Panc1 (cell line): Measurements from ENCODE around the gene SERPINB10. TPM values are rescaled to one million over a fixed set of nuclear protein-coding genes. Genes with fewer than 3 reads are reported as not detected.

Source experiments
- ATAC-seq: fragments of 200-7000 bp; cut with Tn5 transposase; 2 replicates; pipeline ENCODE4 v1.9.1; 2020; ENCODE audit warnings: mild to moderate bottlenecking, moderate library complexity
- BruUV-seq: library from RNA; stranded (reverse); fragments of 400-500 nt; replicated peaks from 2 replicates; lab custom pipeline; 2021; lab: Mats Ljungman, UMichigan
- CTCF ChIA-PET: fragments of 300-600 bp; sonication (Branson Sonifier 250); formaldehyde crosslinking; loops from one replicate; lab custom pipeline; 2022; ENCODE audit warnings: antibody characterized with exemption; lab: Charles Lee
- POLR2A ChIA-PET: fragments of 300-600 bp; sonication (Branson Sonifier 250); formaldehyde crosslinking; loops from one replicate; lab custom pipeline; 2022; ENCODE audit warnings: antibody characterized with exemption; lab: Charles Lee
- DNase-seq: peaks from one replicate; pipeline ENCODE4 v3.0.0-alpha.2; 2010; ENCODE audit warnings: low read depth, low spot score
- H3K27ac ChIP-seq: 2 replicates; pipeline ENCODE4 v1.5.1; 2011; ENCODE audit warnings: mild to moderate bottlenecking, low read length, inconsistent platforms
- H3K27me3 ChIP-seq: fragments of 200-500 bp; sonication (Bioruptor generic); 2 replicates; pipeline ENCODE4 v1.6.0; 2014; ENCODE audit warnings: low read length, inconsistent platforms; ENCODE audit not compliant: control insufficient read depth, insufficient read depth
- H3K36me3 ChIP-seq: fragments of 200-500 bp; sonication (Bioruptor generic); 2 replicates; pipeline ENCODE4 v1.5.1; 2014; ENCODE audit warnings: inconsistent platforms, mild to moderate bottlenecking, low read length, moderate library complexity; ENCODE audit not compliant: control insufficient read depth, insufficient read depth
- H3K4me1 ChIP-seq: 2 replicates; pipeline ENCODE4 v1.5.1; 2011; ENCODE audit warnings: inconsistent platforms, mild to moderate bottlenecking, low read length, moderate library complexity; ENCODE audit not compliant: control insufficient read depth, insufficient read depth
- H3K4me3 ChIP-seq, 2 experiments: 2 replicates each; pipeline ENCODE4 v1.5.1; 2011 to 2012; ENCODE audit warnings: low read depth in 2 of 2, low read length in 2 of 2, mild to moderate bottlenecking in 2 of 2, inconsistent platforms in 1 of 2, moderate library complexity in 1 of 2
- H3K9me3 ChIP-seq: fragments of 200-500 bp; sonication (Bioruptor generic); 2 replicates; pipeline ENCODE4 v1.5.1; 2014; ENCODE audit warnings: low read depth, mild to moderate bottlenecking, inconsistent platforms, low read length, moderate library complexity; ENCODE audit not compliant: control insufficient read depth, insufficient read depth
- POLR2AphosphoS5 ChIP-seq: IDR thresholded peaks from 2 replicates; pipeline ENCODE4 v1.6.1; 2012; ENCODE audit warnings: mild to moderate bottlenecking, low read depth, low read length, moderate library complexity
- REST ChIP-seq, 2 experiments: IDR thresholded peaks; 2 replicates each; pipeline ENCODE4 v1.6.1; 2011 to 2012; ENCODE audit warnings: low read depth in 2 of 2, control low read depth in 1 of 2, low read length in 1 of 2, mild to moderate bottlenecking in 1 of 2, moderate library complexity in 1 of 2; ENCODE audit not compliant: insufficient read depth in 1 of 2
- SIN3A ChIP-seq: IDR thresholded peaks from 2 replicates; pipeline ENCODE4 v1.6.1; 2012; ENCODE audit warnings: low read depth, mild to moderate bottlenecking, low read length, moderate library complexity, borderline replicate concordance; ENCODE audit not compliant: insufficient read depth
- TCF7L2 ChIP-seq: IDR thresholded peaks from 2 replicates; pipeline ENCODE4 v1.6.1; 2011; ENCODE audit warnings: mild to moderate bottlenecking, low read depth, low read length, inconsistent platforms
- in situ Hi-C: cut with HindIII; loops from 2 replicates; pipeline ENCODE4 v1.10.0; 2016; ENCODE audit warnings: low sequenced_read_pairs, low pct_unique_long_range_greater_than_20kb
- intact Hi-C: fragments of 100-400 bp; cut with micrococcal nuclease; formaldehyde crosslinking; loops from one replicate; pipeline ENCODE4 v1.10.0; 2022; ENCODE audit not compliant: unreplicated experiment
- total RNA-seq: library from RNA; stranded (reverse); gene quantifications from one replicate; pipeline ENCODE4 v1.2.1, GENCODE V29; 2021; ENCODE audit not compliant: unreplicated experiment
- TF ChIP-seq, protein P1 (sequence below): fragments of 450-650 bp; IDR thresholded peaks from 2 replicates; pipeline ENCODE4 v1.5.1; 2017; ENCODE audit warnings: mild to moderate bottlenecking

SERPINB10 gene
- total RNA-seq, 1 experiment from 2014 or later: not detected

DNA sequence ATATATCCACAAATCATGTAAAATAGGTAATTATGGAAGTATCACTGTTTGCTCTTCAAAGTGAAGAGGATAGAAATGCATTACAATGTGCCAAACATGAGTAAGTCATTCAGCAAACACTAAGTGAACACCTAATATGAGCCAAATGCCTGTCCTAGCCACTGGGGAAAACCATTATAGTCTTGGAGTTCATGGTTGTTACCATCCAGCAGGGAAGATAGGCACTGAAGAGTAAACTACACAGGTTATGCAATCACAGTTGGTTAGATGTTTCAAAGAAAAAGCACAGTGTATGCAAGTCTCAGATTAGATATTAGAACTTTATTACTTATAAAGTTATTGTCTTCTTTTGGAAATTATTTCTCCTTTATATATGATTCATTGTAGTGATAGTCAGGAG, 24.1 kb upstream of the SERPINB10 start:
- no TSS peak for BruUV-seq
- Histone ChIP-seq H3K4me1 (no peaks in the 10 kb centered on the region), H3K9me3 (no peaks in the 10 kb centered on the region), H3K36me3 (no peaks in the 10 kb centered on the region), H3K27me3 (no peaks in the 10 kb centered on the region), H3K4me3 (no peak overlapping the region), H3K27ac (no peak overlapping the region)
- ChIA-PET POLR2A (no interaction called here), CTCF (no interaction called here)
- TF ChIP-seq POLR2AphosphoS5 (no peak), REST (IDR thresholded peaks at IDR 0.05; ENCODE audit: insufficient read depth in 1 of 2, low read depth in 2 of 2, low read length in 1 of 2) (no peak), TCF7L2 (no peak), SIN3A (no peak)
- TF ChIP-seq, protein P1, sequence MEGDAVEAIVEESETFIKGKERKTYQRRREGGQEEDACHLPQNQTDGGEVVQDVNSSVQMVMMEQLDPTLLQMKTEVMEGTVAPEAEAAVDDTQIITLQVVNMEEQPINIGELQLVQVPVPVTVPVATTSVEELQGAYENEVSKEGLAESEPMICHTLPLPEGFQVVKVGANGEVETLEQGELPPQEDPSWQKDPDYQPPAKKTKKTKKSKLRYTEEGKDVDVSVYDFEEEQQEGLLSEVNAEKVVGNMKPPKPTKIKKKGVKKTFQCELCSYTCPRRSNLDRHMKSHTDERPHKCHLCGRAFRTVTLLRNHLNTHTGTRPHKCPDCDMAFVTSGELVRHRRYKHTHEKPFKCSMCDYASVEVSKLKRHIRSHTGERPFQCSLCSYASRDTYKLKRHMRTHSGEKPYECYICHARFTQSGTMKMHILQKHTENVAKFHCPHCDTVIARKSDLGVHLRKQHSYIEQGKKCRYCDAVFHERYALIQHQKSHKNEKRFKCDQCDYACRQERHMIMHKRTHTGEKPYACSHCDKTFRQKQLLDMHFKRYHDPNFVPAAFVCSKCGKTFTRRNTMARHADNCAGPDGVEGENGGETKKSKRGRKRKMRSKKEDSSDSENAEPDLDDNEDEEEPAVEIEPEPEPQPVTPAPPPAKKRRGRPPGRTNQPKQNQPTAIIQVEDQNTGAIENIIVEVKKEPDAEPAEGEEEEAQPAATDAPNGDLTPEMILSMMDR: no peak
- intact Hi-C loops (no loop called here), in situ Hi-C loops (no loop called here)
- no peak for DNase-seq
- no peak for ATAC-seq

DNA sequence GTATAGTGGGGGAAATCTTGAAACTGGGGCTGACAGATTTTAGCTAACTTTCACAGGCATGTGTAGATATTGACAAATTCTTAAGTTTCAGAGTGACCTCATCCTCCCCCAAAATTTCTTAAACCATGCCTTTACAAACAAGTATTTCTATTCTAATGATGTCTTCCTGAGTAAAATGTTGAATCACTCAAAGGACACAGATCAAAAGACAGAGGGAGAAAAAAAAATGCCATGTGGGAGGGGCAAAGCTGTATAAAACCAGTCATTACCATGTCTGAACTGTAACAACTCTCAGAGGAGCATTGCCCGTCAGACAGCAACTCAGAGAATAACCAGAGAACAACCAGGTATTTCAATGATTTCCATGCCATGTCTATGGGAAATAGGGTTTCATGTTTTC, 20.3 kb upstream of the SERPINB10 start, which contains the start of gene SERPINB2:
TSS of gene SERPINB2 (plus strand) at position 282 of the 400 bp plus-strand sequence. CDS start 3,740 bp downstream, outside the sequence.
- TF ChIP-seq SIN3A: no peak
- CTCF ChIA-PET: no interaction called here
- in situ Hi-C loops (no loop called here), intact Hi-C loops (no loop called here)
- Histone ChIP-seq H3K36me3 (no peaks in the 10 kb centered on the region), H3K27ac (no peak within 1 kb of the TSS), H3K4me3 (no peak within 1 kb of the TSS), H3K9me3 (no peaks in the 10 kb centered on the region), H3K4me1 (no peaks in the 10 kb centered on the region), H3K27me3 (no peaks in the 10 kb centered on the region)
- DNase-seq: no peak
- no TSS peak for BruUV-seq
- no peak for ATAC-seq
- POLR2A ChIA-PET: no interaction called here

DNA sequence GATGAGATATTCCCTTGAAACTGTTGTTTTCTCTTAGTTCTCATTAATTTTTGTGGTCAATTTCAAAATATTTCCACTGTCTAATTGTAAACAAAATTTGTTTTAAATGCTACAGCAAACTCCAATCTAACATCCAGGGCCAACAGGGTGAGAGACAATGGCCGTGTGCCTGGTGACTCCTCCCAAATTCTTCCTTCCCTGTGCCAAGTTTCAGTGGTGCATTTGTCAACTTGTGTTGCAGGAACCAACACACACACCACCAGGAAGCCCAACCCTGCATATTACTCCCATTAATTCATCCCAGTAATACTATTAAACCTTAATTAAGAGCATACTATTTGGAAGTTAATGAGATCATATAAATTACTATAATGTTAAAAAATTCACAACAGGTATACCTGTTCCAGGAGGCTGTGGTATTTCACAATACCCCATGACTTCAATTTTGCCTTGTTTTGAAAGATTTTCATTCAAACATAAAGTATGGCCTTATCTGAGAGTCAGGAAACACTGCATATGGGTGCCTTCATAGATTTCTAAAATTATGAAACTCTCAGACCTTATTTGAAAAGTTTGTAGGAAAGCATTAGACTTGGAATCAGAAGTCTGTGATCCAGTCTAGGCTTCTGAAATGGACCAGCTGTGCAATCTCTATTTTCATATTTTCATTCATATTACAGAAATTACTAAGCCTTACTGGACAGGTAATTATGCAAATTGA, 19.1 kb upstream of the SERPINB10 start:
- H3K9me3 ChIP-seq: no peaks in the 10 kb centered on the region
- no peak overlapping the region for H3K4me3 ChIP-seq
- in situ Hi-C loops: no loop called here
- TF ChIP-seq TCF7L2: no peak
- no peak for TF ChIP-seq SIN3A
- TF ChIP-seq, protein P1: no peak
- TF ChIP-seq REST (IDR thresholded peaks at IDR 0.05; ENCODE audit: insufficient read depth in 1 of 2, low read depth in 2 of 2, low read length in 1 of 2): no peak
- TF ChIP-seq POLR2AphosphoS5: no peak
- DNase-seq: no peak
- intact Hi-C loops: no loop called here
- BruUV-seq: no TSS peak
- no peak overlapping the region for H3K27ac ChIP-seq
- ChIA-PET POLR2A (no interaction called here), CTCF (no interaction called here)
- H3K36me3 ChIP-seq: no peaks in the 10 kb centered on the region
- no peaks in the 10 kb centered on the region for H3K27me3 ChIP-seq
- no peaks in the 10 kb centered on the region for H3K4me1 ChIP-seq
- ATAC-seq: no peak
